DND-41 (cell line): Measurements from ENCODE around the gene SLC15A1.

Experiments used
- EZH2 ChIP-seq: IDR thresholded peaks from 3 replicates; pipeline ENCODE4 v1.6.1; 2012; ENCODE audit warnings: borderline replicate concordance, low read depth, mild to moderate bottlenecking, moderate library complexity, low read length, inconsistent platforms; ENCODE audit not compliant: severe bottlenecking
- TF ChIP-seq, protein P1 (sequence below): IDR thresholded peaks from 2 replicates; pipeline ENCODE4 v1.5.1; 2012; ENCODE audit warnings: borderline replicate concordance, low read length, moderate library complexity, mild to moderate bottlenecking; ENCODE audit not compliant: poor library complexity, severe bottlenecking; ENCODE audit errors: extremely low read depth

DNA sequence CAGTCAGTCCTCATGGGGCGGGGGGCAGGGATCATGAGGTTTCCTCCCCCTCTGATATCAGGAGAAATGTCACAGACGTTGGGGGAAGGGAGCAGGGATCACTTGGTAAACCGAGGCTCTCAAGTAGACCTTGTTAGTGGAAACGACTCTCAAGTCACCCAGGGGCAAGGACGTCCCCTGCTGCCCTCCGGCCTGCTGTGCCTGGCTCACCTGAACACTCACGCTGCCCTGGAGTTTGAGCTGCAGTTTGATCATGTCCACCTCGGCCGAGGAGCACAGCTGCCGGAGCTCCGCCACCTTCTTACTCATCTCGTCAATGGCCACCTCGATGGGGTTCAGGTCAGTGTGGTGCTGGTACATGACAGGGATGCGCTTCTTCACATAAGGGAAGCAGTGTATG, 47.6 kb upstream of the SLC15A1 start:
- TF ChIP-seq, protein P1, sequence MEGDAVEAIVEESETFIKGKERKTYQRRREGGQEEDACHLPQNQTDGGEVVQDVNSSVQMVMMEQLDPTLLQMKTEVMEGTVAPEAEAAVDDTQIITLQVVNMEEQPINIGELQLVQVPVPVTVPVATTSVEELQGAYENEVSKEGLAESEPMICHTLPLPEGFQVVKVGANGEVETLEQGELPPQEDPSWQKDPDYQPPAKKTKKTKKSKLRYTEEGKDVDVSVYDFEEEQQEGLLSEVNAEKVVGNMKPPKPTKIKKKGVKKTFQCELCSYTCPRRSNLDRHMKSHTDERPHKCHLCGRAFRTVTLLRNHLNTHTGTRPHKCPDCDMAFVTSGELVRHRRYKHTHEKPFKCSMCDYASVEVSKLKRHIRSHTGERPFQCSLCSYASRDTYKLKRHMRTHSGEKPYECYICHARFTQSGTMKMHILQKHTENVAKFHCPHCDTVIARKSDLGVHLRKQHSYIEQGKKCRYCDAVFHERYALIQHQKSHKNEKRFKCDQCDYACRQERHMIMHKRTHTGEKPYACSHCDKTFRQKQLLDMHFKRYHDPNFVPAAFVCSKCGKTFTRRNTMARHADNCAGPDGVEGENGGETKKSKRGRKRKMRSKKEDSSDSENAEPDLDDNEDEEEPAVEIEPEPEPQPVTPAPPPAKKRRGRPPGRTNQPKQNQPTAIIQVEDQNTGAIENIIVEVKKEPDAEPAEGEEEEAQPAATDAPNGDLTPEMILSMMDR = no peak
- TF ChIP-seq EZH2 = no peak
